ENCODE data around the gene MARCHF5. TPM values are rescaled to one million over a fixed set of nuclear protein-coding genes. Genes with fewer than 3 reads are reported as not detected.
"Not testable (repeated sequence)": the region's sequence is repeated elsewhere in the genome, so short reads cannot be mapped to it uniquely, and the experiment has no call there.

MARCHF5 gene
- total and polyA plus RNA-seq, 2 donors (not counting 1 experiment from before 2014, with no cell fraction given) = 7.2 to 25.9 TPM

GRCh38 chr10:92342796-92343195 lies 51.8 kb downstream of the MARCHF5 start:
- H3K4me3 ChIP-seq (ENCODE audit: control extremely low read depth in 1 of 5, extremely low read depth in 1 of 5, insufficient read depth in 1 of 5, low read depth in 2 of 5, low read length in 4 of 5) = no peak overlapping the region
- no peak overlapping the region for H2AFZ ChIP-seq (ENCODE audit: insufficient read depth, low read depth, low read length, poor library complexity, severe bottlenecking)
- H3K9ac ChIP-seq (ENCODE audit: low read length) = no peak overlapping the region
- no peaks in the 10 kb centered on the region for H3K27me3 ChIP-seq (replicated peaks in 1 of 4; ENCODE audit: control extremely low read depth in 1 of 4, control insufficient read depth in 3 of 4, insufficient read depth in 4 of 4, low read length in 3 of 4)
- H3K4me2 ChIP-seq (replicated peaks; ENCODE audit: low read depth, low read length, poor library complexity, severe bottlenecking) = no peak overlapping the region
- H3K4me1 Mint-ChIP-seq = no peaks in the 10 kb centered on the region
- ATAC-seq (ENCODE audit: low read depth) (no peak), DNase-seq (no peak)
- no peaks in the 10 kb centered on the region for H4K20me1 ChIP-seq (ENCODE audit: control insufficient read depth, insufficient read depth, low read length, poor library complexity, severe bottlenecking)
- WGBS (ENCODE audit: insufficient coverage) = no CpG with 5 or more reads among the region's 2 CpGs
- ChIA-PET CTCF (no interaction called here), POLR2A (no interaction called here)
- H3K36me3 ChIP-seq (replicated peaks in 1 of 2; ENCODE audit: control extremely low read depth in 1 of 2, control insufficient read depth in 1 of 2, extremely low read depth in 1 of 2, insufficient read depth in 2 of 2, low read length in 1 of 2) = peaks cover 5 to 31% of the 10 kb centered on the region in 2 experiments
- no peaks in the 10 kb centered on the region for H3K27me3 Mint-ChIP-seq
- H3K27ac ChIP-seq (ENCODE audit: low read length in 2 of 2) = no peak overlapping the region
- no peak overlapping the region for H3K4me3 Mint-ChIP-seq
- no peaks in the 10 kb centered on the region for H3K4me1 ChIP-seq (ENCODE audit: control insufficient read depth in 2 of 2, insufficient read depth in 2 of 2, low read length in 2 of 2)
- H3K9me3 Mint-ChIP-seq (ENCODE audit: insufficient read depth) = no peaks in the 10 kb centered on the region
- TF ChIP-seq CTCF (IDR thresholded peaks at IDR 0.05) (no peak), EZH2 (IDR thresholded peaks at IDR 0.05; ENCODE audit: borderline replicate concordance, insufficient read depth, low read depth, low read length, poor library complexity, severe bottlenecking) (no peak)
- H3K9me3 ChIP-seq (ENCODE audit: control extremely low read depth in 1 of 3, control insufficient read depth in 2 of 3, insufficient read depth in 1 of 3, low read length in 2 of 3) = no peaks in the 10 kb centered on the region
- no peaks in the 10 kb centered on the region for H3K79me2 ChIP-seq (ENCODE audit: control insufficient read depth, insufficient read depth, low read length)
- no peak overlapping the region for H3K27ac Mint-ChIP-seq
- intact Hi-C loops (cut with micrococcal nuclease) = no loop called here

DNA sequence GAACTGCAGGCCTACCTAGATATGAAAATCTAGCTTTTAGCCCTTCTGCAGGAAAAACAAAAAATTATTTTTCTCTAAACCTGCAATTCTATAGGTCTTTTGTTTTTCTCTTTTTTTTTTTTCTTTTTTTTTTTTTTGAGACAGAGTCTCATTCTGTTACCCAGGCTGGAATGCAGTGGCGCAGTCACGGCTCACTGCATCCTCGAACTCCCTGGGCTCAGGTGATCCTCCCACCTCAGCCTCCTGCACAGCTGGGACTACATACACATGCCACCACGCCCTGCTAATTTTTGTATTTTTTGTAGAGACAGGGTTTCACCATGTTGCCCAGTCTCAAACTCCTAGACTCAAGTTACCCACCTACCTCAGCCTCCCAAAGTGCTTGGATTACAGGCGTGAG lies 54.6 kb downstream of the MARCHF5 start:
- CTCF ChIA-PET = interaction anchor here (0.7 kb wide), 1 partner anchor 279 kb away, joined by 4 read pairs; no protein-coding TSS in a partner anchor
- DNase-seq; H3K79me2 ChIP-seq (ENCODE audit: control insufficient read depth, insufficient read depth, low read length); POLR2A ChIA-PET; H4K20me1 ChIP-seq (ENCODE audit: control insufficient read depth, insufficient read depth, low read length, poor library complexity, severe bottlenecking); H3K9me3 ChIP-seq (ENCODE audit: control extremely low read depth in 1 of 3, control insufficient read depth in 2 of 3, insufficient read depth in 1 of 3, low read length in 2 of 3); H3K27ac ChIP-seq (ENCODE audit: low read length in 2 of 2); H3K9me3 Mint-ChIP-seq (ENCODE audit: insufficient read depth); H3K4me2 ChIP-seq (replicated peaks; ENCODE audit: low read depth, low read length, poor library complexity, severe bottlenecking); ATAC-seq (ENCODE audit: low read depth); H3K27ac Mint-ChIP-seq; H3K4me1 Mint-ChIP-seq; H3K27me3 ChIP-seq (replicated peaks in 1 of 4; ENCODE audit: control extremely low read depth in 1 of 4, control insufficient read depth in 3 of 4, insufficient read depth in 4 of 4, low read length in 3 of 4); H3K9ac ChIP-seq (ENCODE audit: low read length); H3K4me3 Mint-ChIP-seq; H2AFZ ChIP-seq (ENCODE audit: insufficient read depth, low read depth, low read length, poor library complexity, severe bottlenecking); H3K27me3 Mint-ChIP-seq; H3K4me3 ChIP-seq (ENCODE audit: control extremely low read depth in 1 of 5, extremely low read depth in 1 of 5, insufficient read depth in 1 of 5, low read depth in 2 of 5, low read length in 4 of 5); intact Hi-C loops (cut with micrococcal nuclease); H3K4me1 ChIP-seq (ENCODE audit: control insufficient read depth in 2 of 2, insufficient read depth in 2 of 2, low read length in 2 of 2): not testable (repeated sequence)
- H3K36me3 ChIP-seq (replicated peaks in 1 of 2; ENCODE audit: control extremely low read depth in 1 of 2, control insufficient read depth in 1 of 2, extremely low read depth in 1 of 2, insufficient read depth in 2 of 2, low read length in 1 of 2) = peaks cover 10 to 39% of the 10 kb centered on the region in 2 experiments
- no CpG with 5 or more reads among the region's 5 CpGs for WGBS (ENCODE audit: insufficient coverage)

GRCh38 chr10:92347035-92347676 lies 56.2 kb downstream of the MARCHF5 start:
- H3K79me2 ChIP-seq (ENCODE audit: control insufficient read depth, insufficient read depth, low read length); CTCF ChIA-PET; H3K4me2 ChIP-seq (replicated peaks; ENCODE audit: low read depth, low read length, poor library complexity, severe bottlenecking); H3K9ac ChIP-seq (ENCODE audit: low read length); H4K20me1 ChIP-seq (ENCODE audit: control insufficient read depth, insufficient read depth, low read length, poor library complexity, severe bottlenecking); H3K4me1 Mint-ChIP-seq; intact Hi-C loops (cut with micrococcal nuclease); H3K27ac Mint-ChIP-seq; H3K4me3 ChIP-seq (ENCODE audit: control extremely low read depth in 1 of 5, extremely low read depth in 1 of 5, insufficient read depth in 1 of 5, low read depth in 2 of 5, low read length in 4 of 5); H3K9me3 ChIP-seq (ENCODE audit: control extremely low read depth in 1 of 3, control insufficient read depth in 2 of 3, insufficient read depth in 1 of 3, low read length in 2 of 3); H3K9me3 Mint-ChIP-seq (ENCODE audit: insufficient read depth); ATAC-seq (ENCODE audit: low read depth); H3K4me3 Mint-ChIP-seq; DNase-seq; POLR2A ChIA-PET; H2AFZ ChIP-seq (ENCODE audit: insufficient read depth, low read depth, low read length, poor library complexity, severe bottlenecking); H3K27me3 Mint-ChIP-seq; H3K27ac ChIP-seq (ENCODE audit: low read length in 2 of 2); H3K4me1 ChIP-seq (ENCODE audit: control insufficient read depth in 2 of 2, insufficient read depth in 2 of 2, low read length in 2 of 2); H3K27me3 ChIP-seq (replicated peaks in 1 of 4; ENCODE audit: control extremely low read depth in 1 of 4, control insufficient read depth in 3 of 4, insufficient read depth in 4 of 4, low read length in 3 of 4): not testable (repeated sequence)
- peaks cover 12 to 44% of the 10 kb centered on the region in 2 experiments for H3K36me3 ChIP-seq (replicated peaks in 1 of 2; ENCODE audit: control extremely low read depth in 1 of 2, control insufficient read depth in 1 of 2, extremely low read depth in 1 of 2, insufficient read depth in 2 of 2, low read length in 1 of 2)
- WGBS (ENCODE audit: insufficient coverage) = 94% methylated on average over 7 of the region's 9 CpGs
